GM18858 (cell line): ENCODE results near the gene SAMD4B.

ENCODE experiments used
- ATAC-seq: cut with Tn5 transposase; IDR thresholded peaks from one replicate; pipeline ENCODE4 v1.9.1; 2021; ENCODE audit not compliant: unreplicated experiment

The SAMD4B gene

DNA sequence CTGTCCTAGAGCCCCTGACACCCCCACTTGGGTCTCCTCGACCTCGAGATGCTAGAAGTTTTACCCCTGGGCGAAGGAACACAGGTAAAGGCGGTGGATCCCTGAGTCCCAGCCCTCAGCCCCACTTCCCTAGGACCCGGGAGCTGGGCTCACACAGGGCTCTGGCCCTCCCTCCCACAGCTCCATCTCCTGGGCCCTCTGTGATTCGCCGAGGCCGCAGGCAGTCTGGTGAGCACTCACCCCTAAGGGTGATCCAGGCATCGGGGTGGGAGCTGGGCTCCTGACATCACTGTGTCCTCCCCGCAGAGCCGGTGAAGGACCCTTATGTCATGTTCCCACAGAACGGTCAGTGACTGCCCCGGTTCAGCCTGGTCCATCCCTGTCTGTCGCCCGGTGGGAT lies 78.5 kb downstream of the SAMD4B start:
- ATAC-seq, result no peak

DNA sequence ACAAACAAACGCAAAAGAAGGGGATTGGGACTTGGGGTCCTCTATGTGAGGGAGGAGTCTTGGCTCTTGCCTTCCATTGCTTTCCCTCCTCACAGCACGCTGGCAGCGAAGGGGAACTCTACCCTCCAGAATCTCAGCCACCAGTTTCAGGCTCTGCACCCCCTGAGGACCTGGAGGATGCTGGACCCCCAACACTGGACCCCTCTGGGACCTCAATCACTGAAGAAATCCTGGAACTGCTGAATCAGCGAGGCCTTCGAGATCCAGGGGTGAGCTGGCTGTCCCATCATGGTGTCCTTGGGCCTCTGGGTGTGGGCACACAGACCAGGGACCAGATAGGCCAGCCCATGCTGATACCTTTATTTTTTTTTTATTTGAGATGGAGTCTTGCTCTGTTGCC lies 79.8 kb downstream of the SAMD4B start:
- no peak for ATAC-seq

DNA sequence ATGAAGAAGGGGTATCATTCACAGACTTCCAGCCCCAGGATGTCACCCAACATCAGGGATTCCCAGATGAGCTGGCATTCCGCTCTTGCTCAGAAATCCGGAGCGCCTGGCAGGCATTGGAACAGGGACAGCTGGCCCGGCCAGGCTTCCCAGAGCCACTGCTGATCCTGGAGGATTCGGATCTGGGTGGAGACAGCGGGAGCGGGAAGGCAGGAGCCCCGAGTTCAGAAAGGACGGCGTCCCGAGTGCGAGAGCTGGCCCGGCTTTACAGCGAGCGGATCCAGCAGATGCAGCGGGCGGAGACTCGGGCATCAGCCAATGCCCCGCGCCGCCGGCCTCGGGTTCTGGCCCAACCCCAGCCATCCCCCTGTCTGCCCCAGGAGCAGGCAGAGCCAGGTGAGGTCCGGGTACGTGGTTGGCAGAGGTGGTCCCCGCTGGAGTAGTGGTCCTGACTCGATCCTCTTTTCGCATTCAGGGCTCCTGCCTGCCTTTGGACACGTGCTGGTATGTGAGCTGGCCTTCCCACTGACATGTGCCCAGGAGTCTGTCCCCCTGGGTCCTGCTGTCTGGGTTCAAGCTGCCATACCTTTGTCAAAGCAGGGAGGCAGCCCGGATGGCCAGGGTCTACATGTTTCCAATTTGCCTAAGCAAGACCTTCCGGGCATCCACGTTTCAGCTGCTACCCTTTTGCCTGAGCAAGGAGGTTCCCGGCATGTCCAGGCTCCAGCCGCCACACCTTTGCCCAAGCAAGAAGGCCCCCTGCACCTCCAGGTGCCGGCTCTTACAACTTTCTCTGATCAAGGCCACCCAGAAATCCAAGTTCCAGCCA lies 81.3 kb downstream of the SAMD4B start:
- no peak for ATAC-seq

DNA sequence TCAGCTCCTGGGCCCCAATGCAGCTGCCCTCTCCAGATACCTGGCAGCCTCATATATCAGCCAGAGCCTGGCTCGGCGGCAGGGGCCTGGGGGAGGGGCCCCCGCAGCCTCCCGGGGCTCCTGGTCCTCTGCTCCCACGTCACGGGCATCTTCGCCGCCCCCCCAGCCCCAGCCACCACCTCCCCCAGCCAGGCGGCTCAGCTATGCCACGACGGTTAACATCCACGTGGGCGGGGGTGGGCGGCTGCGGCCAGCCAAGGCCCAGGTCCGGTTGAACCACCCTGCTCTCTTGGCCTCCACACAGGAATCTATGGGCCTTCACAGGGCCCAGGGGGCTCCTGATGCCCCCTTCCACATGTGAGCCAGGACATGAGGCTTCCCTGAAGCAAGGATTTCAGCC lies 82.7 kb downstream of the SAMD4B start:
- ATAC-seq, result no peak

DNA sequence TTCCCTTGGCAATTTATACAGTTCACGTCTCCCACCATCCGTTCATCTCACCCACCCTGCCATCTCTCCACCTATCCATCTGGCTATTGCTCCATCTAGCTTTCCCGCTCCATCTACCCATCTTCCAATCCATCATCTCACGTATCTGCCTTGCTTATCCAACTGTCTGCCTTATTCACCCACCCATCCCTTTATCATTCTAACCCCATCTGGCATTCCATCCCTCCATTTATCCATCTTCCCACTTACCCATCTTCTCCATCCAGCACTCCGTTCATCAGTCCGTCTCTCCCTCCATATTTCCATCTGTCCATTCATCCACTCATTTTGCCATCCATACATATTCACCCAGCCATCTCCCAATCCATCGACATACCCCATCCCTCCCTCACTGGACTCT lies 83.5 kb downstream of the SAMD4B start:
- no peak for ATAC-seq

DNA sequence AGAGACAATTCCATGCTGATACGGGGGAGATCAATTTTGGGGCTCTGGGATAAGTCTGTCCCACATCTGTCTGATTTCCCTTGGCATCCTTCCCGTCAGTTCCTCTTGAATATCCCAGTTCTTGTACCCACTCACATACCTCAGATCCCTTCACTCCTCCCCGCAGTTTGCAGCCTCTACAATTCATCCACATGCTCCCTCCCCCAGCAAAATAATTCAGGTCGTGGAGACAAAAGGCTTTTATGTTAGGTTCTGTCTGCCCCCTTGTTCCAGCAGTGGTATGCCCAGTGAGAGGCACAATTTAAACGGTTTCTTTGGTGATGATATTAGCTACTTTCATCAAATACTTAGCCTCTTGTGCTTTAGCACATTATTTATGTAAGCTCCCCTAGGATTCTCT lies 83.9 kb downstream of the SAMD4B start:
- ATAC-seq, result no peak

DNA sequence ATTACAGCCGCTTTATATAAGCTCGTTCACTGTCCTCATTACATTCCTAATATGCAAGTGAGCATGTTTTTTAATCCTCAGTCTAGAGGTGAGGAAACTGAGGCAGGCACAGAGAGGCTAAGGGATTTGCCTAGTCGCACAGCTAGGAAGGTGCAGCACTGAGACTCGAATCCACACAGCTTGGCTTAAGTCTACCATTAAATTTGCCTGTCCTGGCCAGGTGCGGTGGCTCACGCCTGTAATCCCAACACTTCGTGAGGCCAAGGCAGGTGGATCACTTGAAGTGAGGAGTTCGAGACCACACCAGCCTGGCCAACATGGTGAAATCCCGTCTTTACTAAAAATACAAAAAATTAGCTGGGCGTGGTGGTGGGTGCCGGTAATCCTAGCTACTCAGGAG lies 85.5 kb downstream of the SAMD4B start:
- ATAC-seq, result no peak

DNA sequence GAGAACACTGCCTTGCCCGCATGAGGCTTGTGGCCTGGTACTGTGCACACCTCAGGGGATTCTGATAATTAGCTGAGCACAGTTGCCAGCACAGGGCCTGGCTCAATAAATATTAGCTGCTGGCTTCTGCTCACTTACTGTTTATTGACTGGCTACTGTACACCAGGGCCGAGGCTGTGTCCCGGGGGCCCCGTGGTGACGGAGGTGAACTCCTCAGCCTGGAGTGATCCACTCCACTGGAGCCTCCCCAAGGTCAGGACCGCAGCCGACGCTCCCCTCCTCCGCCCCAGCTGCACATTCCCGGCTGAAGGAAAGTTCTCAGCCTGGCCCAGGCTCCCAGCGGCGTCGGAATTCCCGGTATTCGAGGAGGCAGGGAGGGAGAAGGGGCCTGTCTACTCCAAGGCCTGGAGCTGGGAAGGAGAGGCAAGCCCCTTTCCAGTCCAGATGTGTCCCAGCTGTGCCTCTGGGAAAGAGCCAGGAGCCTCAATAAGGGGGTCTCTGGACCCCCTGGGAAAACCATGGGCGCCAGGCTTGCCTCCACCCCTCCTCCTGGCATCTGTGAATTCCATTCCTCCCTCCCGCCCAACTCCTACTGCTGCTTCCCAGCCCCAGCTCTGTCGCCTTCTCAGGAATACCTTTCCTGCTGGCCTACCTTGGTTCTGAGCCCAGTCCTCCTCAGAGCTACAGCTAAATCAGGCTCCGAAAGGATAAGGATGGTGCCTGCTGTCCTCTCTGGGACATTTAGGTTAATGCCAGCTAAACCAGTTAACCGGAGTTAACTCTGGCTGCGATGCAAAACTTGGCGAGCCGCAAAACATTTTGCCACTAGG lies 86.3 kb downstream of the SAMD4B start:
- ATAC-seq, result no peak

DNA sequence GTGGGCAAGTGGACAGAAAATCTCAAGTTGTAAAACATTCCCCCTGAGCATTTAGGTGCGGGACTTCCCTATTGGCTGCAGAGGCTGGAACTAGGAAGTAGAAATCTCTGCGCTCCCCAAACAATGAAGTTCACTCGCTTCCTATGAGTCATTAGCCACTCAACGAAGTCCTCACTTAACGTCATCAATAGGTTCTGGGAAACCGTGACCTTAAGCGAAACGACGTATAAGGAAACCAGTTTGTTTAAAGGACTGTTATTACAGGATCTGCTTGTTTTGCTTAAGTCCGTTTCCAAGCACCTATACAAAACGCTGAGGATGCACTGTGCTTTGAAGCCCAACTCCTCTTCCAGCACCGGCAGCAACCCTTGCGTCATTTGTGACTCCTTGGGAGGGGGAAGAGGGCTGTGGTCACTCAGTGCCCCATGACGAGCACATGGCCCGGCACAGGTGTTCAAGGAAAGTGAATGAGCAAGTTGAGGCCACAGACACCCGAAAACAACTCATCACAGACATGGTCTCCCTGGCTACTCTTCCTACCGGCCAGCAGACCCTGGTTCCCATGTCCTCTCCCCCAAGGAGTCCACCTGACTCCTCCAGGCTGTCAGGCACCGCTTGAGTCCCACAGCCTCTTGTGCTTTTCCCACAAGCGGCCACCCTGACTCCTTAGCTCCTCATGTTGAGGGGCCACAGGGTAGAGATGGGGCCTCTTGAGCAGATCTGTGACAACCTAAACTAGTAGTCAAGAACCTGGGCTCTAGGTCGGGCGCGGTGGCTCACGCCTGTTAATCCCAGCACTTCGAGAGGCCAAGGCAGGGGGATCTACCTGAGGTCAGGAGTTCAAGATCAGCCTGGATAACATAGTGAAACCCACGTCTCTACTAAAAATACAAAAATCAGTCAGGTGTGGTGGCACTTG lies 88.7 kb downstream of the SAMD4B start:
- no peak for ATAC-seq

DNA sequence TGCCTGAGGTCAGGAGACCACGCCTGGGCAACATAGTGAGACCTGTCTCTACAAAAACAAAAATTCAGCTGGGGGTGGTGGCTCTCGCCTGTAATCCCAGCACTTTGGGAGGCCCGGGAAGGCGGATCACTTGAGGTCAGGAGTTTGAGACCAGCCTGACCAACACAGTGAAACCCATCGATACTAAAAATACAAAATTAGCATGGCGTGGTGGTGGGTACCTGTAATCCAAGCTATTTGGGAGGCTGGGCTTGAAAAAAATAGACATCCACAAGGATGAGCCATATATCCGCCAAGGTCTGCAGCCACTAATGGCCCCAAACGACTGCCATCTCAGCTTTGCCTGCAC lies 90.4 kb downstream of the SAMD4B start:
- no peak for ATAC-seq

DNA sequence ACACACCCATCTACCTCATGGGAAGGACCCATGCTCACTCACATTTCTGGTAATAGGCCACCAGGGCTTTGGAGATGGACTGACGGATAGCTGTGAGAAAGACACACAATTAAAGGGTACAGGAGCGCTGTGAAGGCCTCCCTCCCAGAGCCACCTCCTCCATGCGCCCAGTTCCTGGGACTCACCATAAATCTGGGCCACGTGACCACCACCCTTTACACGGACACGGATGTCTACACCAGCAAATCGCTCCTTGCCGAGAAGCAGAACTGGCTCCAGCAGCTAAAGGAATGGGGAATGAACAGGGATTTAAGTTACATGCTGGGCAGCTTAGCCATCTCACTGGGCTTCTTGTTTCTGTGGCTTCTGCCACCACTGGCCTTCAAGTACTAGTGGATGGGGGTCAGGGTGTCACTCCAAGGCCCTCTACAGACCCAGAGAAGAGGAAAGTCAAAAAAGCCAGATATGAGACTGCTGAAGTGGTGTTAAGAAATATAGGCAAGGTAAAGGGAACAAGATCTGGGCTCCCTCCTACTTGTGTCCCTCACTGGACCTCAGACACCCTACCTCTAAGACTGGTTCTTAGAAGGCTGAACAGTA lies 91.4 kb downstream of the SAMD4B start:
- ATAC-seq, result no peak

DNA sequence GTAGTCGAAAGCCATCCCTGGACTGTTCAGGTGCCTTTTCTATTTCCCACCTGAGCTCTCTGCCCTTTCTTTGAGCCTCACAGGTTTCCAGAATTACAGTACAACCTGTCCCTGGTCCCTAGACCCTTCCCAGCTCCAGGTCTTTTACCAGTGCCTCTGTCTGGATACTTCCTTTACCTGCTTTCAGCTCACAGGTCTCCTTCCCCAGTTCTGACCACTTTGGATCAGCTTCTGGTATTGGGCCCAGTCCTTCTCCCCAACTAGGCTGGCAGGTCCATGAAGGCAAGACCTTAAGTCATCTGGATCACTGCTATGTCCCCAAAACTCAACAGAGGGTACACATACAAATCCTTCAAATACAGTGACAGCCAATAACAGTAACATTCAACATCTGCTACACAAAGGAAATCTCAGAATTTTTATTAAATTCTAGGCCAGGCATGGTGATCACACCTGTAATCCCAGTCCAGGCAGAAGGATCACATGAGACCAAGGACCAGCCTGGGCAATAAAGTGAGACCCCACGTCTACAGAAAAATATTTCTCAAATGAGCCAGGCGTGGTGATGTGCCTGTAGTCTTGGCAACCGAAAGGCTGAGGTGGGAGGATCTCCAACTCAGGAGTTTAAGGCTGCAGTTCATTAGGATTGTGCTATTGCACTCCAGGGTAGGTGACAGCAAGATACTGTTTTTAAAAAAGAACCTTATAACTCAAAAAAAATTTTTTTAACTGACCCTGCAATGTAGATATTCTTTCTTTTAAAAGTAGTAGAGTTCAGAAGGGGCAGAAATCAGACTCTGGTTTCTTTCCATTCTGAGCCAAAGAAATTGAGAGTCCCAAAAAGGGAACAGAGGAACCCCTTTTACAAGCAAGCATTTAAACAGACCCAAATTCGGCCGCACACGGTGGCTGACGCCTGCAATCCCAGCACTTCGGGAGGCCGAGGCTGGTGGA lies 92.2 kb downstream of the SAMD4B start:
- no peak for ATAC-seq
